ENCODE results near the gene CCT5.
"Not testable (repeated sequence)": the region's sequence is repeated elsewhere in the genome, so short reads cannot be mapped to it uniquely, and the experiment has no call there.

CCT5 gene

GRCh38 chr5:10244342-10244944 lies 5.6 kb upstream of the CCT5 start:
- peaks cover 8 to 9% of the 10 kb centered on the region in 2 donors for H3K4me1 ChIP-seq (ENCODE audit: control insufficient read depth in 2 of 2, insufficient read depth in 2 of 2, low read length in 2 of 2)
- H3K9ac ChIP-seq (ENCODE audit: low read depth in 1 of 2, low read length in 2 of 2), result no peak overlapping the region
- H3K27ac ChIP-seq (ENCODE audit: low read depth in 2 of 2, low read length in 2 of 2), result no peak overlapping the region
- no peaks in the 10 kb centered on the region for H3K9me3 ChIP-seq (ENCODE audit: control insufficient read depth in 2 of 2, low read length in 2 of 2)
- H3K36me3 ChIP-seq (ENCODE audit: control insufficient read depth in 2 of 2, insufficient read depth in 2 of 2, low read length in 2 of 2), result no peaks in the 10 kb centered on the region
- no peak overlapping the region for H3K4me3 ChIP-seq (ENCODE audit: low read length in 2 of 2)
- no peaks in the 10 kb centered on the region for H3K27me3 ChIP-seq (ENCODE audit: control insufficient read depth in 2 of 2, insufficient read depth in 2 of 2, low read length in 2 of 2)

- no peak overlapping the region for H3K27ac ChIP-seq (ENCODE audit: low read depth in 2 of 2, low read length in 2 of 2)
- H3K9me3 ChIP-seq (ENCODE audit: control insufficient read depth in 2 of 2, low read length in 2 of 2), result no peaks in the 10 kb centered on the region
- H3K27me3 ChIP-seq (ENCODE audit: control insufficient read depth in 2 of 2, insufficient read depth in 2 of 2, low read length in 2 of 2), result no peaks in the 10 kb centered on the region
- H3K9ac ChIP-seq (ENCODE audit: low read depth in 1 of 2, low read length in 2 of 2), result no peak overlapping the region
- no peaks in the 10 kb centered on the region for H3K36me3 ChIP-seq (ENCODE audit: control insufficient read depth in 2 of 2, insufficient read depth in 2 of 2, low read length in 2 of 2)
- peaks cover 17 to 19% of the 10 kb centered on the region in 2 donors for H3K4me1 ChIP-seq (ENCODE audit: control insufficient read depth in 2 of 2, insufficient read depth in 2 of 2, low read length in 2 of 2)
- H3K4me3 ChIP-seq (ENCODE audit: low read length in 2 of 2), result no peak overlapping the region
Observed at GRCh38 chr5:10246761-10247160, 3.3 kb upstream of the CCT5 start.

- peaks cover 20 to 23% of the 10 kb centered on the region in 2 donors for H3K4me1 ChIP-seq (ENCODE audit: control insufficient read depth in 2 of 2, insufficient read depth in 2 of 2, low read length in 2 of 2)
- not testable (repeated sequence) for H3K9ac ChIP-seq (ENCODE audit: low read depth in 1 of 2, low read length in 2 of 2); H3K9me3 ChIP-seq (ENCODE audit: control insufficient read depth in 2 of 2, low read length in 2 of 2); H3K27me3 ChIP-seq (ENCODE audit: control insufficient read depth in 2 of 2, insufficient read depth in 2 of 2, low read length in 2 of 2); H3K27ac ChIP-seq (ENCODE audit: low read depth in 2 of 2, low read length in 2 of 2); H3K36me3 ChIP-seq (ENCODE audit: control insufficient read depth in 2 of 2, insufficient read depth in 2 of 2, low read length in 2 of 2); H3K4me3 ChIP-seq (ENCODE audit: low read length in 2 of 2)
Observed at GRCh38 chr5:10247217-10247616, 2.9 kb upstream of the CCT5 start.

- Histone ChIP-seq H3K4me1 (ENCODE audit: control insufficient read depth in 2 of 2, insufficient read depth in 2 of 2, low read length in 2 of 2) (peaks cover 20 to 23% of the 10 kb centered on the region in 2 donors), H3K27ac (ENCODE audit: low read depth in 2 of 2, low read length in 2 of 2) (no peak overlapping the region), H3K9ac (ENCODE audit: low read depth in 1 of 2, low read length in 2 of 2) (peak overlapping the region; percentile 70 to 82), H3K4me3 (ENCODE audit: low read length in 2 of 2) (peak overlapping the region; percentile 86 to 98), H3K9me3 (ENCODE audit: control insufficient read depth in 2 of 2, low read length in 2 of 2) (no peaks in the 10 kb centered on the region), H3K27me3 (ENCODE audit: control insufficient read depth in 2 of 2, insufficient read depth in 2 of 2, low read length in 2 of 2) (no peaks in the 10 kb centered on the region), H3K36me3 (ENCODE audit: control insufficient read depth in 2 of 2, insufficient read depth in 2 of 2, low read length in 2 of 2) (peaks cover 0 to 5% of the 10 kb centered on the region in 2 donors)
Observed at GRCh38 chr5:10248378-10249260, 1.5 kb upstream of the CCT5 start.

GRCh38 chr5:10250806-10251276 lies 761 bp downstream of the CCT5 start:
- Histone ChIP-seq H3K27ac (ENCODE audit: low read depth in 2 of 2, low read length in 2 of 2) (peak overlapping the region; percentile 86 to 91), H3K4me1 (ENCODE audit: control insufficient read depth in 2 of 2, insufficient read depth in 2 of 2, low read length in 2 of 2) (peaks cover 20 to 23% of the 10 kb centered on the region in 2 donors), H3K27me3 (ENCODE audit: control insufficient read depth in 2 of 2, insufficient read depth in 2 of 2, low read length in 2 of 2) (no peaks in the 10 kb centered on the region), H3K36me3 (ENCODE audit: control insufficient read depth in 2 of 2, insufficient read depth in 2 of 2, low read length in 2 of 2) (peaks cover 15 to 19% of the 10 kb centered on the region in 2 donors), H3K9ac (ENCODE audit: low read depth in 1 of 2, low read length in 2 of 2) (peak overlapping the region; percentile 82 to 88), H3K4me3 (ENCODE audit: low read length in 2 of 2) (peak overlapping the region; percentile 86 to 98), H3K9me3 (ENCODE audit: control insufficient read depth in 2 of 2, low read length in 2 of 2) (no peaks in the 10 kb centered on the region)

GRCh38 chr5:10251405-10251804 lies 1.3 kb downstream of the CCT5 start:
- H3K9ac ChIP-seq (ENCODE audit: low read depth in 1 of 2, low read length in 2 of 2), result peak overlapping the region; percentile 82 to 88
- no peaks in the 10 kb centered on the region for H3K27me3 ChIP-seq (ENCODE audit: control insufficient read depth in 2 of 2, insufficient read depth in 2 of 2, low read length in 2 of 2)
- peak overlapping the region; percentile 86 to 98 for H3K4me3 ChIP-seq (ENCODE audit: low read length in 2 of 2)
- peaks cover 21 to 25% of the 10 kb centered on the region in 2 donors for H3K36me3 ChIP-seq (ENCODE audit: control insufficient read depth in 2 of 2, insufficient read depth in 2 of 2, low read length in 2 of 2)
- peaks cover 20 to 23% of the 10 kb centered on the region in 2 donors for H3K4me1 ChIP-seq (ENCODE audit: control insufficient read depth in 2 of 2, insufficient read depth in 2 of 2, low read length in 2 of 2)
- H3K9me3 ChIP-seq (ENCODE audit: control insufficient read depth in 2 of 2, low read length in 2 of 2), result no peaks in the 10 kb centered on the region
- no peak overlapping the region for H3K27ac ChIP-seq (ENCODE audit: low read depth in 2 of 2, low read length in 2 of 2)

- Histone ChIP-seq H3K9me3 (ENCODE audit: control insufficient read depth in 2 of 2, low read length in 2 of 2) (no peaks in the 10 kb centered on the region), H3K9ac (ENCODE audit: low read depth in 1 of 2, low read length in 2 of 2) (no peak overlapping the region), H3K27ac (ENCODE audit: low read depth in 2 of 2, low read length in 2 of 2) (no peak overlapping the region), H3K36me3 (ENCODE audit: control insufficient read depth in 2 of 2, insufficient read depth in 2 of 2, low read length in 2 of 2) (peaks cover 39 to 45% of the 10 kb centered on the region in 2 donors), H3K27me3 (ENCODE audit: control insufficient read depth in 2 of 2, insufficient read depth in 2 of 2, low read length in 2 of 2) (no peaks in the 10 kb centered on the region), H3K4me1 (ENCODE audit: control insufficient read depth in 2 of 2, insufficient read depth in 2 of 2, low read length in 2 of 2) (peaks cover 19% of the 10 kb centered on the region in 2 donors), H3K4me3 (ENCODE audit: low read length in 2 of 2) (no peak overlapping the region)
Observed at GRCh38 chr5:10253390-10253789, 3.3 kb downstream of the CCT5 start.

- Histone ChIP-seq H3K36me3 (ENCODE audit: control insufficient read depth in 2 of 2, insufficient read depth in 2 of 2, low read length in 2 of 2) (peaks cover 52 to 58% of the 10 kb centered on the region in 2 donors), H3K9ac (ENCODE audit: low read depth in 1 of 2, low read length in 2 of 2) (no peak overlapping the region), H3K9me3 (ENCODE audit: control insufficient read depth in 2 of 2, low read length in 2 of 2) (no peaks in the 10 kb centered on the region), H3K27me3 (ENCODE audit: control insufficient read depth in 2 of 2, insufficient read depth in 2 of 2, low read length in 2 of 2) (no peaks in the 10 kb centered on the region), H3K4me3 (ENCODE audit: low read length in 2 of 2) (no peak overlapping the region), H3K27ac (ENCODE audit: low read depth in 2 of 2, low read length in 2 of 2) (no peak overlapping the region), H3K4me1 (ENCODE audit: control insufficient read depth in 2 of 2, insufficient read depth in 2 of 2, low read length in 2 of 2) (peaks cover 12 to 14% of the 10 kb centered on the region in 2 donors)
Observed at GRCh38 chr5:10254686-10255085, 4.6 kb downstream of the CCT5 start.

GRCh38 chr5:10257870-10258269 lies 7.8 kb downstream of the CCT5 start:
- peaks cover 81 to 88% of the 10 kb centered on the region in 2 donors for H3K36me3 ChIP-seq (ENCODE audit: control insufficient read depth in 2 of 2, insufficient read depth in 2 of 2, low read length in 2 of 2)
- no peak overlapping the region for H3K9ac ChIP-seq (ENCODE audit: low read depth in 1 of 2, low read length in 2 of 2)
- no peak overlapping the region for H3K27ac ChIP-seq (ENCODE audit: low read depth in 2 of 2, low read length in 2 of 2)
- H3K4me3 ChIP-seq (ENCODE audit: low read length in 2 of 2), result no peak overlapping the region
- no peaks in the 10 kb centered on the region for H3K4me1 ChIP-seq (ENCODE audit: control insufficient read depth in 2 of 2, insufficient read depth in 2 of 2, low read length in 2 of 2)
- H3K9me3 ChIP-seq (ENCODE audit: control insufficient read depth in 2 of 2, low read length in 2 of 2), result no peaks in the 10 kb centered on the region
- H3K27me3 ChIP-seq (ENCODE audit: control insufficient read depth in 2 of 2, insufficient read depth in 2 of 2, low read length in 2 of 2), result no peaks in the 10 kb centered on the region

GRCh38 chr5:10259899-10260298 lies 9.8 kb downstream of the CCT5 start:
- H3K36me3 ChIP-seq (ENCODE audit: control insufficient read depth in 2 of 2, insufficient read depth in 2 of 2, low read length in 2 of 2), result peaks cover 91 to 99% of the 10 kb centered on the region in 2 donors
- H3K4me3 ChIP-seq (ENCODE audit: low read length in 2 of 2), result no peak overlapping the region
- H3K4me1 ChIP-seq (ENCODE audit: control insufficient read depth in 2 of 2, insufficient read depth in 2 of 2, low read length in 2 of 2), result no peaks in the 10 kb centered on the region
- H3K9ac ChIP-seq (ENCODE audit: low read depth in 1 of 2, low read length in 2 of 2), result no peak overlapping the region
- no peaks in the 10 kb centered on the region for H3K9me3 ChIP-seq (ENCODE audit: control insufficient read depth in 2 of 2, low read length in 2 of 2)
- no peaks in the 10 kb centered on the region for H3K27me3 ChIP-seq (ENCODE audit: control insufficient read depth in 2 of 2, insufficient read depth in 2 of 2, low read length in 2 of 2)
- H3K27ac ChIP-seq (ENCODE audit: low read depth in 2 of 2, low read length in 2 of 2), result no peak overlapping the region
